Measurements from ENCODE around the gene CTDSPL2.

- no peak for TF ChIP-seq CTCF (conservative IDR thresholded peaks at IDR 0.05 in 1 of 2, IDR thresholded peaks at IDR 0.05 in 1 of 2; ENCODE audit: low read depth in 1 of 2, low read length in 2 of 2)
- TF ChIP-seq EZH2 (IDR thresholded peaks at IDR 0.05; ENCODE audit: low read length, missing control alignments) = no peak
These were observed 64.6 kb downstream of the CTDSPL2 start for GRCh38 chr15:44492040-44492439.
